ENCODE data around the gene C1orf159.
A peak's percentile ranks its signal among the peaks of the same experiment; 100 is the strongest.

The C1orf159 gene

GRCh38 chr1:1033731-1034438 lies 82.0 kb downstream of the C1orf159 start:
- TF ChIP-seq CTCF (IDR thresholded peaks at IDR 0.05; ENCODE audit: borderline replicate concordance, insufficient read depth, low read depth, low read length): no peak
- peak overlapping the region; percentile 35 for H3K4me3 ChIP-seq (ENCODE audit: low read depth, low read length)

- peak overlapping the region; percentile 45 for H3K4me3 ChIP-seq (ENCODE audit: low read depth, low read length)
- peak; percentile 88 for TF ChIP-seq CTCF (IDR thresholded peaks at IDR 0.05; ENCODE audit: borderline replicate concordance, insufficient read depth, low read depth, low read length)
Measured at GRCh38 chr1:1033009-1033587, 82.8 kb downstream of the C1orf159 start.

GRCh38 chr1:1032424-1032823 lies 83.5 kb downstream of the C1orf159 start:
- H3K4me3 ChIP-seq (ENCODE audit: low read depth, low read length): no peak overlapping the region

More at GRCh38 chr1:1032424-1032823, 83.5 kb downstream of the C1orf159 start:
- TF ChIP-seq CTCF (IDR thresholded peaks at IDR 0.05; ENCODE audit: borderline replicate concordance, insufficient read depth, low read depth, low read length): no peak

All from GM12875 (cell line).